B cell (primary cell): Measurements from ENCODE around the gene SLC2A3. TPM values are rescaled to one million over a fixed set of nuclear protein-coding genes. Genes with fewer than 3 reads are reported as not detected.
"Not testable (repeated sequence)": the region's sequence is repeated elsewhere in the genome, so short reads cannot be mapped to it uniquely, and the experiment has no call there.

ENCODE experiments used
- ATAC-seq: fragments of 200-7000 bp; cut with Tn5 transposase; one replicate; pipeline ENCODE4 v1.10.0; 2021; ENCODE audit warnings: low read depth, mild to moderate bottlenecking, moderate number of reproducible peaks, moderate library complexity
- CTCF ChIA-PET: fragments of 350-600 bp; sonication (Branson Sonifier 250); formaldehyde crosslinking; loops from one replicate; lab custom pipeline; 2021; ENCODE audit warnings: antibody characterized with exemption, inconsistent platforms; lab: Charles Lee
- POLR2A ChIA-PET: fragments of 350-600 bp; sonication (Branson Sonifier 250); formaldehyde crosslinking; loops from one replicate; lab custom pipeline; 2021; ENCODE audit warnings: antibody characterized with exemption; lab: Charles Lee
- DNase-seq: peaks from one replicate; pipeline ENCODE4 v3.0.0; 2013
- H2AFZ ChIP-seq: 2 replicates; pipeline ENCODE4 v1.6.1; 2012; ENCODE audit warnings: mild to moderate bottlenecking, low read depth, low read length; ENCODE audit not compliant: insufficient read depth, poor library complexity, severe bottlenecking
- H3K27ac ChIP-seq, 2 donors: 1 replicate in 1 of 2; 2 replicates in 1 of 2; pipeline ENCODE4 v1.5.1; 2012 to 2013; ENCODE audit warnings: low read length in 2 of 2, mild to moderate bottlenecking in 2 of 2, moderate library complexity in 1 of 2
- H3K27me3 ChIP-seq, 4 experiments: fragments of 200-600 bp in 1 of 4; sonication (generic) in 1 of 4; replicated peaks in 1 of 4; 1 replicate in 2 of 4; 2 replicates in 2 of 4; pipeline versions ENCODE4 v1.6.1 to v1.7.0; 2013 to 2016; ENCODE audit warnings: low read length in 3 of 4, mild to moderate bottlenecking in 2 of 4, mixed read lengths in 1 of 4, moderate library complexity in 1 of 4; ENCODE audit not compliant: insufficient read depth in 4 of 4, control insufficient read depth in 3 of 4; ENCODE audit errors: control extremely low read depth in 1 of 4
- H3K36me3 ChIP-seq, 2 experiments: replicated peaks in 1 of 2; 1 replicate in 1 of 2; 2 replicates in 1 of 2; pipeline versions ENCODE4 v1.6.1 to v1.7.1; 2013; ENCODE audit warnings: low read length in 1 of 2; ENCODE audit not compliant: insufficient read depth in 2 of 2, control insufficient read depth in 1 of 2; ENCODE audit errors: control extremely low read depth in 1 of 2, extremely low read depth in 1 of 2
- H3K4me1 ChIP-seq, 2 donors: fragments of 200-600 bp in 1 of 2; sonication (generic) in 1 of 2; 1 replicate in 1 of 2; 2 replicates in 1 of 2; pipeline versions ENCODE4 v1.5.1 to v1.6.1; 2013 to 2017; ENCODE audit warnings: low read length in 2 of 2; ENCODE audit not compliant: control insufficient read depth in 2 of 2, insufficient read depth in 2 of 2
- H3K4me2 ChIP-seq: replicated peaks from 2 replicates; pipeline ENCODE3; 2012; ENCODE audit warnings: mild to moderate bottlenecking, low read depth, low read length; ENCODE audit not compliant: poor library complexity, severe bottlenecking
- H3K4me3 ChIP-seq, 5 experiments: fragments of 200-600 bp in 1 of 5; sonication (generic) in 1 of 5; 1 replicate in 3 of 5; 2 replicates in 2 of 5; pipeline versions ENCODE4 v1.5.1 to v1.7.0; 2011 to 2016; ENCODE audit warnings: low read length in 4 of 5, mild to moderate bottlenecking in 4 of 5, low read depth in 2 of 5, control low read depth in 1 of 5, moderate library complexity in 1 of 5; ENCODE audit not compliant: insufficient read depth in 1 of 5; ENCODE audit errors: control extremely low read depth in 1 of 5, extremely low read depth in 1 of 5
- H3K79me2 ChIP-seq: fragments of 200-600 bp; sonication (generic); one replicate; pipeline ENCODE4 v1.6.0; 2016; ENCODE audit warnings: low read length; ENCODE audit not compliant: control insufficient read depth, insufficient read depth
- H3K9ac ChIP-seq: fragments of 200-600 bp; sonication (generic); 2 replicates; pipeline ENCODE4 v1.6.1; 2017; ENCODE audit warnings: mild to moderate bottlenecking, low read length, moderate library complexity
- H3K9me3 ChIP-seq, 3 donors: one replicate each; pipeline versions ENCODE4 v1.6.1 to v1.7.1; 2013; ENCODE audit warnings: low read length in 2 of 3; ENCODE audit not compliant: control insufficient read depth in 2 of 3, insufficient read depth in 1 of 3; ENCODE audit errors: control extremely low read depth in 1 of 3
- H4K20me1 ChIP-seq: 2 replicates; pipeline ENCODE4 v1.6.0; 2012; ENCODE audit warnings: mild to moderate bottlenecking, low read length; ENCODE audit not compliant: insufficient read depth, control insufficient read depth, poor library complexity, severe bottlenecking
- H3K27ac Mint-ChIP-seq: one replicate; pipeline ENCODE4 v1.8.0; 2021; ENCODE audit warnings: mixed read lengths
- H3K27me3 Mint-ChIP-seq: one replicate; pipeline ENCODE4 v1.8.0; 2021; ENCODE audit warnings: mixed read lengths
- H3K4me1 Mint-ChIP-seq: one replicate; pipeline ENCODE4 v1.8.0; 2021; ENCODE audit warnings: mixed read lengths
- H3K4me3 Mint-ChIP-seq: one replicate; pipeline ENCODE4 v1.8.0; 2021; ENCODE audit warnings: mixed read lengths
- H3K9me3 Mint-ChIP-seq: one replicate; pipeline ENCODE4 v1.8.0; 2022; ENCODE audit warnings: mixed read lengths; ENCODE audit not compliant: insufficient read depth
- EZH2 ChIP-seq: IDR thresholded peaks from 2 replicates; pipeline ENCODE4 v1.6.1; 2012; ENCODE audit warnings: borderline replicate concordance, low read depth, mild to moderate bottlenecking, moderate library complexity, low read length; ENCODE audit not compliant: insufficient read depth, poor library complexity, severe bottlenecking
- whole genome bisulfite sequencing: methylation state at CpG from one replicate; pipeline ENCODE4 v1.1.5; 2013; ENCODE audit warnings: missing lambda C conversion rate; ENCODE audit not compliant: insufficient coverage; 5-methylcytosine and 5-hydroxymethylcytosine counted together
- intact Hi-C: fragments of 100-400 bp; cut with micrococcal nuclease; formaldehyde crosslinking; loops from one replicate; pipeline ENCODE4 v1.10.0; 2022
- polyA plus RNA-seq: library from polyadenylated mRNA; depleted of rRNA; stranded (reverse); fragments of >200 nt; gene quantifications from 2 replicates; pipeline ENCODE4 v1.2.3, GENCODE V29; 2012
- total RNA-seq, 2 donors: library from RNA; stranded (reverse); fragments of 120-200 nt in 1 of 2; gene quantifications; 1 replicate in 1 of 2; 2 replicates in 1 of 2; pipeline versions ENCODE4 v1.2.3 to v1.2.4, GENCODE V29; 2013 to 2022
- TF ChIP-seq, protein P1 (sequence below): fragments of 200-600 bp; IDR thresholded peaks from one replicate; pipeline ENCODE4 v1.8.0; 2022; ENCODE audit warnings: antibody characterized with exemption, mild to moderate bottlenecking

The SLC2A3 gene
- total and polyA plus RNA-seq, 2 donors (not counting 1 experiment from before 2014, with no cell fraction given), result 215 to 284 TPM

DNA sequence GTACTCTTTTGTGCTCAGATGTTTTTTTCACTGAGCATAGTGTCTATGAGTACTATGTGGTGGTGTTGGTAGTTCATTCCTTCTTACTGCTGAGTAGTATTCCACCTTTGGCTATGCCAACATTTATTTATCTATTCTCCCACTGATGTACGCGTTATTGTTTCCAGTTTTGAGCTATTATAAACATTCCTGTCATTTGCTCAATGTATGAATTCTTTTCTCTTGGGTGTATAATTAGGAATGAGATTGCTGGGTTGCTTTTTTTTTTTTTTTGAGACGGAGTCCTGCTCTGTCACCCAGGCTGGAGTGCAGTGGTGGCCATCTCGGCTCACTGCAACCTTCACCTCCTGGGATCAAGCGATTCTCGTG is 37.5 kb upstream of the SLC2A3 start:
- no peak for ATAC-seq
- no peaks in the 10 kb centered on the region for H3K27me3 Mint-ChIP-seq
- Histone ChIP-seq H3K27ac (peak overlapping the region; percentile 62 to 87), H3K79me2 (peaks cover 45% of the 10 kb centered on the region), H3K9ac (no peak overlapping the region), H3K4me3 (no peak overlapping the region), H3K4me1 (peaks cover 39 to 54% of the 10 kb centered on the region in 2 donors), H3K9me3 (peaks cover 0 to 5% (median 0%) of the 10 kb centered on the region in 3 donors), H3K4me2 (peak overlapping the region; percentile 63), H3K27me3 (no peaks in the 10 kb centered on the region), H4K20me1 (no peaks in the 10 kb centered on the region), H2AFZ (no peak overlapping the region), H3K36me3 (no peaks in the 10 kb centered on the region)
- peak overlapping the region; percentile 74 for H3K4me3 Mint-ChIP-seq
- H3K27ac Mint-ChIP-seq, result peak overlapping the region; percentile 87
- H3K4me1 Mint-ChIP-seq, result peaks cover 42% of the 10 kb centered on the region
- CTCF ChIA-PET, result interaction anchor here (1.0 to 2.0 kb wide), 4 partner anchors 8 to 40 kb away, joined by 4 to 11 read pairs (median 7); no protein-coding TSS in a partner anchor
- H3K9me3 Mint-ChIP-seq, result no peaks in the 10 kb centered on the region
- 100% methylated on average over 2 of the region's 6 CpGs for WGBS
- no peak for DNase-seq
- intact Hi-C loops, result no loop called here
- POLR2A ChIA-PET, result interaction anchor here (0.7 to 0.9 kb wide), 2 partner anchors 41 to 46 kb away, joined by 3 to 5 read pairs; no protein-coding TSS in a partner anchor
- TF ChIP-seq EZH2, result no peak
- TF ChIP-seq, protein P1, sequence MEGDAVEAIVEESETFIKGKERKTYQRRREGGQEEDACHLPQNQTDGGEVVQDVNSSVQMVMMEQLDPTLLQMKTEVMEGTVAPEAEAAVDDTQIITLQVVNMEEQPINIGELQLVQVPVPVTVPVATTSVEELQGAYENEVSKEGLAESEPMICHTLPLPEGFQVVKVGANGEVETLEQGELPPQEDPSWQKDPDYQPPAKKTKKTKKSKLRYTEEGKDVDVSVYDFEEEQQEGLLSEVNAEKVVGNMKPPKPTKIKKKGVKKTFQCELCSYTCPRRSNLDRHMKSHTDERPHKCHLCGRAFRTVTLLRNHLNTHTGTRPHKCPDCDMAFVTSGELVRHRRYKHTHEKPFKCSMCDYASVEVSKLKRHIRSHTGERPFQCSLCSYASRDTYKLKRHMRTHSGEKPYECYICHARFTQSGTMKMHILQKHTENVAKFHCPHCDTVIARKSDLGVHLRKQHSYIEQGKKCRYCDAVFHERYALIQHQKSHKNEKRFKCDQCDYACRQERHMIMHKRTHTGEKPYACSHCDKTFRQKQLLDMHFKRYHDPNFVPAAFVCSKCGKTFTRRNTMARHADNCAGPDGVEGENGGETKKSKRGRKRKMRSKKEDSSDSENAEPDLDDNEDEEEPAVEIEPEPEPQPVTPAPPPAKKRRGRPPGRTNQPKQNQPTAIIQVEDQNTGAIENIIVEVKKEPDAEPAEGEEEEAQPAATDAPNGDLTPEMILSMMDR, result no peak

GRCh38 chr12:7972734-7973456 is 36.9 kb upstream of the SLC2A3 start:
- Mint-ChIP-seq H3K27ac (peak overlapping the region; percentile 87), H3K27me3 (no peaks in the 10 kb centered on the region), H3K4me3 (peak overlapping the region; percentile 74), H3K9me3 (no peaks in the 10 kb centered on the region), H3K4me1 (peaks cover 37% of the 10 kb centered on the region)
- CTCF ChIA-PET, result interaction anchor here (1.0 to 2.0 kb wide), 4 partner anchors 8 to 40 kb away, joined by 4 to 11 read pairs (median 7); no protein-coding TSS in a partner anchor
- peak overlapping the region in 2 of 5 experiments; percentile 24 to 39 for H3K4me3 ChIP-seq
- H2AFZ ChIP-seq, result no peak overlapping the region
- H3K9ac ChIP-seq, result no peak overlapping the region
- 97% methylated on average over 13 of the region's 19 CpGs for WGBS
- DNase-seq, result no peak
- H3K27me3 ChIP-seq, result no peaks in the 10 kb centered on the region
- H3K36me3 ChIP-seq, result no peaks in the 10 kb centered on the region
- peaks cover 0 to 5% (median 0%) of the 10 kb centered on the region in 3 donors for H3K9me3 ChIP-seq
- H3K27ac ChIP-seq, result peak overlapping the region; percentile 62 to 87
- H3K4me2 ChIP-seq, result peak overlapping the region; percentile 63
- intact Hi-C loops, result no loop called here
- POLR2A ChIA-PET, result interaction anchor here (0.6 to 1.0 kb wide), 2 partner anchors 47 to 129 kb away, joined by 3 read pairs; no protein-coding TSS in a partner anchor
- H3K4me1 ChIP-seq, result peaks cover 34 to 48% of the 10 kb centered on the region in 2 donors
- ATAC-seq, result no peak
- no peaks in the 10 kb centered on the region for H4K20me1 ChIP-seq
- TF ChIP-seq, protein P1, result no peak
- TF ChIP-seq EZH2, result no peak
- peaks cover 45% of the 10 kb centered on the region for H3K79me2 ChIP-seq

DNA sequence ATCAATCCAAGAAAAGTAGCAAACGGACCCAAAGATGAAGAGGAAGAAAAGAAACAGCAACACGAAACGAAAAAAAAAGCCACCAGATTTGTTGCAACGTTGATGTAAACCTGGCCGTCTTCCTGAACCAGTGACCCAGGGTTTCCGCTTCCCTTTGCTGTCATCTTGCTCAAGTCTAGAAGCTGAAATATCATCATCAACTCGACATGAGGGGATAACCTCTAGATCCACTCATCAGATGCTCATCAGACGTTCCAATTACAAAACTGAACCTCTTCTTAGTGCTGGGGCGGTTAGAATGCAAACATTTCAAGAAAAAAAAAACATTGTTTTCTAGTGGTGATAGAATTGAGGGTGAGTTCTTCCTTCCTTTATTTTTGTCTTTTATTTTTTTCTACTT is 36.3 kb upstream of the SLC2A3 start:
- Mint-ChIP-seq H3K27ac (peak overlapping the region; percentile 84), H3K4me3 (peak overlapping the region; percentile 74), H3K4me1 (peaks cover 33% of the 10 kb centered on the region)
- H3K79me2 ChIP-seq, result peaks cover 45% of the 10 kb centered on the region
- H2AFZ ChIP-seq, H3K9ac ChIP-seq, H3K27me3 Mint-ChIP-seq, intact Hi-C loops, H3K9me3 Mint-ChIP-seq, H3K27me3 ChIP-seq, H3K9me3 ChIP-seq, H3K36me3 ChIP-seq, ATAC-seq, H4K20me1 ChIP-seq: not testable (repeated sequence)
- H3K27ac ChIP-seq, result peak overlapping the region; percentile 62 to 87
- POLR2A ChIA-PET, result interaction anchor here (0.6 to 1.0 kb wide), 2 partner anchors 46 to 129 kb away, joined by 3 read pairs; no protein-coding TSS in a partner anchor
- no CpG with 5 or more reads among the region's 9 CpGs for WGBS
- peak overlapping the region in 2 of 5 experiments; percentile 24 to 39 for H3K4me3 ChIP-seq
- DNase-seq, result peak; percentile 41
- CTCF ChIA-PET, result interaction anchor here (2.0 kb wide), 1 partner anchor 39 kb away, joined by 9 read pairs; no protein-coding TSS in a partner anchor
- peaks cover 32 to 45% of the 10 kb centered on the region in 2 donors for H3K4me1 ChIP-seq
- H3K4me2 ChIP-seq, result peak overlapping the region; percentile 63
